CD4-positive, alpha-beta T cell treated with Interleukin-17A for 1 hour (primary cell): ENCODE results near the gene TFDP2.
"Not testable (repeated sequence)": the region's sequence is repeated elsewhere in the genome, so short reads cannot be mapped to it uniquely, and the experiment has no call there.

Experiments
- DNase-seq: peaks from one replicate; pipeline ENCODE4 v3.0.0-alpha.2; 2020

Gene TFDP2

DNA sequence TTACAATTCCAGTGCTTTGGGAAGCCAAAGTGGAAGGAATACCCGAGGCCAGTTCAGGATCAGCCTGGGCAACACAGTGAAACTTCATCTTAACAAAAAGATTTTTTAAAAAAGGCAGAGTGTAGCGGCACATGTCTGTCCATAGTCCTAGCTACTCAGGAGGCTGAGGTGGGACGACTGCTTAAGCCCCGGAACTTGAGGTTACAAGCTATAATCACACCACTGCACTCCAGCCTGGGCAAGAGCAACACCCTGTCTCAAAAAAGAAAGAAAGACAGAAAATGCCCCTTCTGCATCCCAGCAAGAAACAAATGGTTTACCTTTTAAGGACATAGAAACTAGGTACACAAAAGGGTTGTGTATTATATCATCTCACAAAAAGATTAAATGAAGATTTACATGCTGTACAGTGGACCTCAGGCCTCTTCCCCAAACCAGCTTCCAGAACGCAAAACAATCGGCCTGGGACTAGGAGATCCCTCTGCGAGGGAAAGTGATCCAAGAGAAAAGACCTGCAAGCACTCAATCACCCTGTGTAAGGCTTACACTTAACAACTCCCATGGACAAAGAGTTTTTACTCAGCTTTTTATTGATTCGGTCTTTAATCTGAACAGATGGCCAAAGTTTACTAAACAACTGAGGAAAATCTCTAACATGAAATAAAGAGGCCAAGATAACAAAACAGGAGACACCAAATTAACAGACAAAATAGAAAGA lies 21.2 kb downstream of the TFDP2 start:
- no peak for DNase-seq

DNA sequence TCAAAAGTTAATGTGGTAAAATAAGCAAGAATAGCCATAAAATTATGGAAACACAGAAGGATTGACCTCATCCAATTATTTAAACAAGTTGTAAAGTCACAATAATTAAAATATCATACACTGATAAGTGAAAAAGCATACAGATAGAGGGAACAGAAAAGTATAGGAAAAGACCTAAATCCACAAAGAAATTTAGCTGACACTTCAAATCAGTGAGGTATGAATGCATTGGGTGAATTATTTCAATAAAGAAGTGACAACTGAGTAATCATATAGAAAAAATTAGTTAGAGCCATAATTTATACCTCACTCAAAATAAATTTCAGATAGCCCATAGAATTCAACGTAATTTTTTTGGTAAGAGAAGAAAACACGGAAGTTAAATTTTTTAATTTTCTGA lies 25.1 kb downstream of the TFDP2 start:
- DNase-seq: no peak

DNA sequence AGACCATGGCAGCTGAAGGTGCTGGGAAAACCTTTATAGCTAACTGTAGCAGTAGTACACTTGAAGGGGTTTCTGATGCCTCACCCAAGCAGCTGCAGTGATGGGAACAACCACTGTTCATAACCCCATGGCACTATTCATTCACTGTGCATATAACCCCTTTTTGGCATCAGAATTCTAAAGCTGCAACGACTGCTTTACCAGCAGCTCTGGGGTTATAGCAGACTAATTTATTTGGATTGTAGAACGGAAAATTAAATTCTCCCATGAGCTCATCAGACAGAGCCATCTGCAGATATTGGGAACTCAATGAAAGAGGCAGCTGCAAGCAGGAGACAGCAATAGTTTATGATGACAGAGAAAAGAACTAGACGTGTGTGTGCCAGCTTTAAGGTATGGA lies 28.6 kb downstream of the TFDP2 start:
- DNase-seq: no peak

DNA sequence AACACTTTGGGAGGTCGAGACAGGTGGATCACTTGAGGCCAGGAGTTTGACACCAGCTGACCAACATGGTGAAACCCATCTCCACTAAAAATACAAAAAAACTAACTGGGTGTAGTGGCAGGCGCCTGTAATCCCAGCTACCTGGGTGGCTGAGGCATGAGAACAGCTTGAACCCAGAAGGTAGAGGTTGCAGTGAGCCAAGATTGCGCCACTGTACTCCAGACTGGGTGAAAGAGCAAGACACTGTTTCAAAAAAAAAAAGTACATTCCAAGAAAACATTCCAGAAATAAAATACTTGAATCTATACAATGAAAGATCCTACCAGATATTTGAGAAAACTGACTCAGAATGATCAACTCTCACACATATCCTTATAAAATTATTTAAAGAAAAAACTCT lies 30.4 kb downstream of the TFDP2 start:
- DNase-seq: no peak

DNA sequence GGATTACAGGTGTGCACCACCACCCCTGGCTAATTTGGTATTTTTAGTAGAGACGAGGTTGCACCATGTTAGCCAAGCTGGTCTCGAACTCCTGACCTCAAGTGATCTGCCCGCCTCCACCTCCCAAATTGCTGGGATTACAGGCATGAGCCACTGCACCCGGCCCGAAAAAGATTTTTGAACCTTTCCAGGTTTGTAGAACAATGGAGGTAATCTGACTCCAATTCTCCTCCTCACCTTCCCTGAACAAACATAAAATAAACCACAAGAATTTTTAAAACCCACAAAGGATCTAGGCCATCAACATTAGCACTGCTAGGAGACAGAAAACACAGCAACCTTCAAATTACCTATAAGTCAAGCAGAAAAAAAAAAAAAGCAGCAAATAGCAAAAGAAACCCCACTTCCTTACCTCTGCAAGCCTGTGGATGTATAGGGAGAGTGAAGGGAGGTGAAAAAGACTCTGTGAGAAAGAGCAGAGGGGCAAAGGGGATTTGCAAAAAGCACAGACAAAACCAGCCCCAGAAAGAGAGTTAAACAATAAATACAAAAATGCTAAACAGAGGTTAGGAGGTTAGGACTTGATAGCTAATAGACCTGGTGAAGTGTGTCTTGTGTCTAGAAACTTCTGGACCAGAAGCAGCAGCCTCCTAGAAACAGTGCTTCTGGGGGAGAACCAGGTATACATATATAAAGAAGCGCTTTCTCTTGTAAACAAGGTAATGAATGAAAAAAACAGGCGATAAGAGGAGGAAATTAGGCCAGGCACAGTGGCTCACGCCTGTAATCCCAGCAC lies 32.1 kb downstream of the TFDP2 start:
- no peak for DNase-seq

DNA sequence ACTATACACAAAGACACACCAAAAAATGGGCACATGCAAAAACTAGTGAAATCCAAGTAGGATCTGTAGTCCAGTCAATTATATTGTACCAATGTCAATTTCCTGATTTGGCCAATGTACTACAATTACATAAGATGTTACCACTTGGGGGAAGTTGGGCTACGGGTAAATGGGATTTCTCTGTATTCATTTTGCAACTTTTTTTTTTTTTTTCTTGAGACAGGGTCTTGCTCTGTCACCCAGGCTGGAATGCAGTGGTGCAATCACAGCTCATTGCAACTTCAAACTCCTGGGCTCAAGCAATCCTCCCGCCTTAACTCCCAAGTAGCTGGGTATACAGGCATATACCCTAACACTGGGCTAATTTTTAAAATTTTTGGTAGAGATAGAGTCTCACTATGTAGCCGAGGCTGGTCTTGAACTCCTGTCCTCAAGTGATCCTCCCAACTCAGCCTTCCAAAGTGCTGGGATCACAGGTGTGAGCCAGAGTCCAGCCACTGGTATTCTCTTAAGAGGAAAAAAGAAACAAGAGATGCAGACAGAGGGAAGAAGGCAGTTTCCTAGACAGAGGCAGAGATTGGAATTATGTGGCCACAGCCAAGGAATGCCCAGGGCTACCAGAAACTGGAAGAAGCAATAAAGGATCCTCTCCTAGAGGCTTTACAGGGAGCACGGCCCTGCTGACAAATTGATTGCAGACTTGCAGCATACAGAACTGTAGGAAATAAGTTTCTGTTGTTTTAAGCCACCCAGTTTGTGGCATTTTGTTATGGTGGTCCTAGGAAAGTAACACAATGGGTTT lies 33.3 kb downstream of the TFDP2 start:
- no peak for DNase-seq

DNA sequence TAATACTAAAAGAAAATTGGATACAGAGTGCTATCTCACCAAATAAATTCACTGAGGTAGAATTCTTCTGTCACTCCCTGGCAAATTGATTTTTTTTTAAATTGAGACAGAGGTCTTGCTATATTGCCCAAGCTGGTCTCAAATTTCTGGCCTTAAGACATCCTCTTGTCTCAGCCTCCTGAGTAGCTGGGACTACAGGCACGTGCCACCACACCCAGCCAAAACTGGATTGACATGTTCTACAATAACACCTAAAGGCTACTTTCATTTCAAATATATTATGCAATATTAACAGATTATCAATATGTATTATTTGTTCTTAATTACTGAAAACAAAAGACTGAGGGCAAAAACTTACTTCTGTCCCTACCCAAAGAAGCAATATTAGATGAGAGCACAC lies 36.7 kb downstream of the TFDP2 start:
- no peak for DNase-seq

DNA sequence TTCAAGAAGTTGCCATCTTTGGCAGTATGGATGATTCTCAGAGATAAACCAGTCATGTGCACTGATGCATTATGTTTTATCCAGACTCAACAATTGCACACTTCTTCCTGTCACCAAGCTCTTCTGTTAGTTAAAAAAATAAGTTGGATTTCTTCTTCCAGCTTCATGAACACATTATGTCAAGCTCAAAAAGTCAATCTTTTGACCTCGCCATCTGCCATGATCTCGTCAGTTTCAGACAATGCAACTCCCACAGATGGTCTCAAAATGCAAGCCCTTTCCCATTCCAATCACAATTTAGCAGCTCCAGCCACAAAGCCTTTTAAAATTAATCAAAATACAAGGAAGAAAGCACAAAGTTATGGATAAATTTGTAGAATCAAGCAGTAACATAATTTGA lies 42.8 kb downstream of the TFDP2 start:
- DNase-seq: no peak

DNA sequence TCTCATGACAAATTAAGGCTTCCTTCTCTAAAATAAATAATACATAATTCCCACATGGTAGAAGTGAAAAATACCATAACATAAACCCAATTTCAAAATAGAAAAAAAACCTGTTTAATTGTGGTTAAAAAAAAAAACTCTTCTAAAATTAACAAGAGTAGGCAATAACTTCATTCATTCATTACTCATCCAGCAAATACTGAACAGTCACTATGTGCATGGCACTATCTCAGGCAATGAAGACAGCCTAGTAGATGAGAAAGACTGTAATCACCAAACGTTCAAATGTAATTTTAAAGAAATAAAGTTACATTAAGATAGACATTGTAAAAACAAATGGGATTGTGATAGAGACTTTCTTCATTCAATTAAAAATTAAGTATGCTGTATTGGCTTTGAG lies 43.4 kb downstream of the TFDP2 start:
- DNase-seq: no peak

DNA sequence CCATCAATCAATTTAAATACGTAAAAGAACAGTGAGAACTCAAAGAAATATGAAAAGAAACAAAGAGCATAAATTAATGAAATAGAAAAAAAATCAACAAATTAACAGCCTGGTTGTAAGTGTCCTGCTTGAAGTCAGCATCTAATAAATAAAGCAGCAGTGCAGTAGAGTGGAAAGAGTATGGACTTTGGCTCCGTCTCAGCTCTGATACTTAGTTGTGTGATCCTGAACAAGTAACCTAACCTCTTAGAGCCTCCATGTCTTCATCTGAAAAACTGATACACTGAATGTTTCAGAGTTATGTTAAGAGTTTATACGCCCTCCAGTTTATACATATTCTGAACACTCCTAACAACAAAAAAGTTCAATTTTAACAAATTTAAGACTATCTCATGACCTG lies 44.6 kb downstream of the TFDP2 start:
- no peak for DNase-seq

DNA sequence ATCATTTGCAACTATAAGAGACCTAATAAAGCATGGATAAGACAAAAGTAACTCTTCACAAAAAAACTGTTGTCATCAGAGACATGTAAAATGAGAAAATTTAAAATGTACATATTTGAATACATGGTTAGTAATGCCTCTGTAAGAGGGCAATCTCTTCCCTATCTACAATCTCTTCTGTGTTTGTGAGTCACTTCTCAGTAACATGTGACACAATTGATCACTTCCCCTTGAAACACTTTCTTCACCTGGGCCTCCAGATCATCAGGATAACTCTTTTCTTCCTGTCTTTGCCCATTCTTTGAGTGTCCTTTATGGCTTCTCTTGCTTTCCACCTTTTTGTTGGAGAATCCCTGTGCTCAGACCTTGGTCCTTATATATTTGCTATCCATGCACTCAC lies 50.4 kb downstream of the TFDP2 start:
- no peak for DNase-seq

DNA sequence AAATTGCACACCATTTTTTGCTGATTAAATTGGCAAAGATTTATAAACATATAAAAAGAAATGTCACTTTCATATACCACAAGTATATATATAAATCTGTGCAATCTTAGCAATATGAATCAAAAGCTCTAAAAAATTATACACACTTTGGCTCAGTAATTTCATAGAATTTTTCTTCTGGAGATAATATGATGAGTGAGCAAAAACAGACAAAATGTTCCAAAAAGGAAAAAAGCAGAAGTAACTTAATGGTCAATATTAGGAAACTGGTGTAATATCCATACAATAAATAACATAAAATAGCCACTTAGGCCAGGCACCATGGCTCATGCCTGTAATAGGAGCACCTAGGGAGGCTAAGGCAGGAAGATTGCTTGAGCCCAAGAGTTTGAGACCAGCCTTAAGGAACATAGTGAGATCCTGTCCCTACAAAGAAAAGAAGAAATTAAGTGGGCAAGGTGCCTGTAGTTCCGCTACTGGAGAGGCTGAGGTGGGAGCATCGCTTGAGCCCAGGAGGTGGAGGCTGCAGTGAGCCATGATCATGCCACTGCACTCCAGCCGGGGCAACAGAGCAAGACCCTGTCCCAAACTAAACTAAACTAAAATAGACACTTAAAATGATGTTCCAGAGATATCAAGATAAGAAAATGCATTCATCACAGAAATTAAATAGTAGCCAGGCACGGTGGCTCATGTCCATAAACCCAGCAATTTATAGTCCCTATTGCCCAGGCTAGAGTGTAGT lies 52.1 kb downstream of the TFDP2 start:
- no peak for DNase-seq

DNA sequence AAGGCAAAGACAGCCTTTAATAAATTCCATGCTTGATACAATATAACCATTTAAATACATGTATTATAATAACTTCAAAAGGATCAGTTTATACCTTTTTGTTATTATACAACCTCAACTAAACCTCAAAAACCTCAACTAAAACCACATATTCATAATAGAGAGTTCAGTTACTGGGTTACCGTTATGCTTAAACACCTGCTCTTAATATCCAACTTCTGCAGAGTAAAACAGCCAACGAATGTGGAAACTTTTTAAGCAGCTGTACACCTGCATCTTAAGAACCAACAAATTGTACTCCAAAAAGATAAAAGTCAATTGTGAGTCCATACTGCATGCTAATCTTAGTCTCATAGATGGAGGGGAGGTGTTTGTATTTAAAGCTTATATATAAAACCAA lies 53.5 kb downstream of the TFDP2 start:
- DNase-seq: no peak

DNA sequence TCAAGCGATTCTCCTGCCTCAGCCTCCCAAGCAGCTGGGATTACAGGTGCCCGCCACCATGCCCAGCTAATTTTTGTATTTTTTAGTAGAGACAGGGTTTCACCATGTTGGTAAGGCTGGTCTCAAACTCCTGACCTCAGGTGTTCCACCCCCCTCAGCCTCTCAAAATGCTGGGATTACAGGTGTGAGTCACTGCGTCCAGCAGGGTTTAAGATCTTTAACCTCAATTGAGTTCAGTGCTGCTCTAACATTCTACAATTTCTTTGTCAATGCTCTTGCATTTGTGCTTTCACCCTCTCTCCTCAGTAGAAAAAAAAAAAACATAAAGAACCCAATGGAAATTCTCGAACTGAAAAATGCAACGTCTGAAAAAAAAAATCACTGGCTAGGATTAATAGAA lies 60.4 kb downstream of the TFDP2 start:
- not testable (repeated sequence) for DNase-seq

DNA sequence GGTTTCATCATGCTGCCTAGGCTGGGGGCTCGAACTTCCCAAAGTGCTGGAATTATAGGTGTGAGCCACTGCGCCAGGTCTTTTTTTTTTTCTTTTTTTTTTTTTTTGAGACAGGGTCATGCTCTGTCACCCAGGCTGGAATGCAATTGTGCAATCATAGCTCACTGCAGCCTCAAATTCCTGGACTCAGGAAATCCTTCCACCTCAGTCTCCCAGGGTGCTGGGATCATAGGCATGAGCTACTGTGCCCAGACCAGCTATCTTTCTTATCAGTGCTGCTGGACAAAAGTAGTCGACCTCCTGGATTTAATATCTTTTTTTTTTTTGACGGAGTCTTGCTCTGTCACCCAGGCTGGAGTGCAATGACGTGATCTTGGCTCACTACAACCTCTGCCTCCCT lies 60.8 kb downstream of the TFDP2 start:
- no peak for DNase-seq

DNA sequence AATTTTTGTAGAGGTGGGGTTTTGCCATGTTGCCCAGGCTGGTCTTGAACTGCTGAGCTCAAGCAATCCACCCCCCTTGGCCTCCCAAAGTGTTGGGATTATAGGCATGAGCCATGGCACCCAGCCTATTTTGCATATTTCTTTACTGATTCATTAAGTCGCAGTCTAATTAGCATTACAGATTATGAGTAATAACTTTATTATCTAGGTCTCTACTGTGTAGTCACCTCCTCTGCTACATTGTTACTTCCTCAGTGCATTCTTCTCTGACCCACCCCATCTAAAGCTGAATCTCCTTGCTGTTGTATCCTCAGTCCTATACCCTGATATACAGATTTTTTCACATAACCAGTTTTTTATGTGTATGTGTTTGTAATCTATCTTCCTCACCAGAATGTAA lies 61.7 kb downstream of the TFDP2 start:
- no peak for DNase-seq

DNA sequence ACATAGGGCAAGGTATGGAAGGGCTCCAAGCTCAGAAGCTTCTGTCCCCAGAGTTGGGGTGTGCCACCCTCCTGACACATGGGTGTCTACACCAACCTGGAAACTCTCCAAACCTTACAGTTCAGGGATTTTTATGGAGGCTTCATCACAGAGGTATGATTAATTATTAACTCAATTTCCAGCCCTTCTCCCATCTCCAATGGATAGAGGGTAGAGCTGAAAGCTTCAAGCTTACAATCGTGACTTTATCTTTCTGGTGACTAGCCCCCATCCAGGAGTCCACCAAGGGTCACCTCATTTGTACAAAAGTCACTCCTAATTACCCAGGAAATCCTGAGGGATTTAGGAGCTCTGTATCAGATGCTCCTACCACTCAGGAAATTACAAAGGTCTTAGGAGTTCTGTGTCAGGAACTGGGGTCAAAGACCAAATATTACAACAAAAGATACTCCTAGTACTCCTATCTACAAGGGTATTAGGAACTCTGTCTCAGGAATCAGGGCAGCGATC lies 62.7 kb downstream of the TFDP2 start:
- no peak for DNase-seq

DNA sequence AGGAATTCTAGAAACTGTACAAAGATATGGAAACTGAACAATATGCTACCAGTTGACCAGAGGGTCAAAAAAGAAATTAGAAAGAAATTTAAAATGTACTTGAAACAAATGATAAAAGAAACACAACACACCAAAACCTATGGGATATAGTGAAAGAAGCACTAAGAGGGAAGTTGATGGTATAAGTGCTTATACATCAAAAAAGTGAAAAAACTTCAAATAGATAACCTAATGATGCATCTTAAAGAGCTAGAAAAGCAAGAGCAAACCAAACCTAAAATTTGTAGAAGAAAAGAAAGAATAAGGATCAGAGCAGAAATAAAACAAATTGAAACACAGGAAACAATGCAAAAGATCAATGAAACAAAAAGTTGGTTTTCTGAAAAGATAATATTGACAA lies 68.2 kb downstream of the TFDP2 start:
- DNase-seq: no peak

DNA sequence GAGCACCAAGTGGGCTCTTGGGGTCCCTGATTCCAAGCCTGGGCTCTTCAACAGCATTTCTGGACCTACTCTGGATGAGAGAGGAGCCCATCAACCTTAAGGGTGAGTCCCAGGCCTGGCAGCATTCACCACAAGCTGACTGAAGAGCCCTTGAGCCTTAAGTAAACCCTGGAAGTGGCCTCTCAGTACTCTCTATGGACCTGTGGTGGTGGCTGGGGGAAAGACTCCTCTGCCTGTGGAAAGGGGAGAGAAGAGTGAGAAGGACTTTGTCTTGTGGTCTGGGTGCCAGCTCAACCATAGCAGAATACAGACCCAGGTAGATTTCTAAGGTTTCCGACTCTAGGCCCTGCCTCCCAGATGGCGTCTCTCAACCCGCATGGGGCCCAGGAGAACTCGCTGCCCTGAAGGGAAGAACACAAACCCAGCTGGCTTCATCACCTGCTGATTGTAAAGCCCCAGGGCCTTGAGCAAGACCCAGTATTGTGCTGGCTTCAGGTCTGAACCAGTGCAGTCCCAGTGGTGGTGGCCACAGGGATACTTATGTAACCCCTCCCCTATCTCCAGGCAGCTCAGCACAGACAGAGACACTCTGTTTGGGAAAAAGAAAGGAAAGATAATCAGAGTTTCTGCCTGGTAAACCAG lies 71.4 kb downstream of the TFDP2 start:
- DNase-seq: no peak

DNA sequence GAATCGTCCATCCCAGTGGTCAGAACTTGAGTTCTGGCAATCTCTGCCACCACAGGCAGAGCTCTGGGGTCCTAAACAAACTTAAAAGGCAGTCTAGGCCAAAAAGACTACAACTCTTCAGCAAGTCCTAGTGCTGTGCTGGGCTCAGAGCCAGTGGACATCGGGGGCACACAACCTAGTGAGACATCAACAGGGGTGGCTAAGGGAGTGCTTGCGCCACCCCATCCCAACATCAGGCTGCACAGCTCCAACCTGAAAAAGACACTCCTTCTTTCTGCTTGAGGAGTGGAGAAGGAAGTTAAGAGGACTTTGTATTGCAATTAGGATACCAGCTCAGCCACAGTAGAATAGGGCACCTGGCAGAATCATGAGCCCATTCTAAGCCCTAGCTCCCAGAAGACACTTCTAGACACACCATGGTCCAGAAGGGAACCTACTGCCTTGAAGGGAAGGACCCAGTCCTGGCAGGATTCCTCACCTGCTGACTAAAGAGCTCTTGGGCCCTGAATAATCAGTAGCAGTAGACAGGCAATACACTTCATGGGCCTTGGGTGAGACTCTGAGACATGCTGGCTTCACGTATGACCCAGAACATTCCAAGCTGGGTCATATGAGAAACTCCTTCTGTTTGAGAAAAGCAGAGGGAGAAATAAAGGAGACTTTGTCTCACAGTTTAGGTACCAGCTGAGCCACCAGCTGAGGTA lies 72.0 kb downstream of the TFDP2 start:
- no peak for DNase-seq

DNA sequence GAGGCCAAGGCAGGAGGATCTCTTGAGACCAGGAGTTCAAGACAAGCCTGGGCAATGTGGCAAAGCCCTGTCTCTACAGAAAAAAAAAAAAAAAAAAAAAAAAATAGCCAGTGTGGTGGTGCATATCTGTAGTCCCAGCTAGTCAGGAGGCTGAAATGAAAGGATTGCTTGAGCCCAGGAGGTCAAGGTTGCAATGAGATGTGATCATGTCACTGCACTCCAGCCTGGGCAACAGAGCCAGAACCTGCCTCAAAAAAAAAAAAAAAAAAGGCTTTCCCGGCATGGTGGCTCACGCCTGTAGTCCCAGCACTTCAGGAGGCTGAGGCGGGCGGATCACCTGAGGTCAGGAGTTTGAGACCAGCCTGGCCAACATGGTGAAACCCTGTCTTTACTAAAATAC lies 73.7 kb downstream of the TFDP2 start:
- not testable (repeated sequence) for DNase-seq

DNA sequence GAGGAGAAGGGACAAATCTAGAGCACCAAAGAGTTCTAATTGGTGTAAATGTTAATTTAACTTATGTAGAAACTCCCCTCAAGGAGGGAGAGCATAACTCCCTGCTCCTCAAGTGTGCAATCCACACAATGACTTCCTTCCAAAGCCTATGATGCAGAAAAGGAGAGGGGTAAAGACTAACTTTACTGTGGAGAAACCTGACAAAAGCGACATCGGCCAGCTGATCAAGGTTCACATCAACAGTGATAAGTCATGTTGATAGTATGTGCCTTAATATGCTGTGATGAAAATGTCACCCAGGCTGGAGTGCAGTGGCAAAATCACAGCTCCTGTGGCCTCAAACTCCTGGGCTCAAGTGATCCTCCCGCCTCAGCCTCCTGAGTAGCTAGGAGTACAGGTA lies 76.5 kb downstream of the TFDP2 start:
- DNase-seq: no peak
